GM10266 (cell line): ENCODE data around the gene ZNF428.

Experiments used
- DNase-seq: peaks from one replicate; pipeline ENCODE4 v3.0.0; 2012; ENCODE audit errors: extremely low spot score
- CTCF ChIP-seq: IDR thresholded peaks from 2 replicates; pipeline ENCODE4 v1.5.1; 2012; ENCODE audit warnings: mild to moderate bottlenecking, low read depth; ENCODE audit not compliant: control insufficient read depth, insufficient read depth; ENCODE audit errors: missing control alignments

Gene ZNF428

GRCh38 chr19:43619262-43620060 is at the start of gene ZNF428:
ZNF428 (minus strand) TSS chr19:43619629; CDS start chr19:43614304, 5,325 bp downstream.
- peak; percentile 95 for DNase-seq
- no peak for TF ChIP-seq CTCF

GRCh38 chr19:43668406-43669109 is 49.1 kb upstream of the ZNF428 start:
- TF ChIP-seq CTCF, result no peak
- DNase-seq, result peak; percentile 95

- no peak for DNase-seq
Measured at GRCh38 chr19:43667876-43668405, 48.5 kb upstream of the ZNF428 start.

GRCh38 chr19:43667126-43667875 is 47.9 kb upstream of the ZNF428 start:
- DNase-seq, result no peak
- no peak for TF ChIP-seq CTCF

More at GRCh38 chr19:43667876-43668405, 48.5 kb upstream of the ZNF428 start:
- TF ChIP-seq CTCF, result no peak

- no peak for DNase-seq
- TF ChIP-seq CTCF, result no peak
Measured at GRCh38 chr19:43664018-43664417, 44.6 kb upstream of the ZNF428 start.

GRCh38 chr19:43662487-43662886 is 43.1 kb upstream of the ZNF428 start:
- DNase-seq, result no peak
- no peak for TF ChIP-seq CTCF
